Inferior parietal cortex (tissue), 1 donor: ENCODE measurements around the gene SSNA1.

Experiments used
- DNase-seq: peaks from one replicate; pipeline ENCODE4 v3.0.0-alpha.2; 2016; ENCODE audit errors: extremely low spot score

The SSNA1 gene

GRCh38 chr9:137188490-137189296 is at the start of gene SSNA1, which contains the start of gene ANAPC2:
TSS of gene SSNA1 (plus strand) at chr9:137188676. CDS start at chr9:137188727, 51 bp downstream.
TSS of gene ANAPC2 (minus strand) at chr9:137188560. CDS start at chr9:137188532, 28 bp downstream.
- peak; percentile 93 for DNase-seq

GRCh38 chr9:137138722-137139467 is 49.6 kb upstream of the SSNA1 start, which contains the start of gene GRIN1:
TSS of gene GRIN1 (plus strand) at chr9:137139154. CDS start at chr9:137139487, 333 bp downstream.
- peak; percentile 47 for DNase-seq

GRCh38 chr9:137139468-137140150 is 48.9 kb upstream of the SSNA1 start:
- DNase-seq = no peak

- DNase-seq = peak; percentile 47
Observed at GRCh38 chr9:137140151-137141012, 48.1 kb upstream of the SSNA1 start.

GRCh38 chr9:137141050-137141810 is 47.2 kb upstream of the SSNA1 start:
- no peak for DNase-seq

- DNase-seq = no peak
Observed at GRCh38 chr9:137141976-137142936, 46.2 kb upstream of the SSNA1 start.

- no peak for DNase-seq
Observed at GRCh38 chr9:137143459-137143858, 45.0 kb upstream of the SSNA1 start.

- DNase-seq = no peak
Observed at GRCh38 chr9:137145731-137146526, 42.5 kb upstream of the SSNA1 start.

- DNase-seq = no peak
Observed at GRCh38 chr9:137146527-137146918, 42.0 kb upstream of the SSNA1 start.

- DNase-seq = no peak
Observed at GRCh38 chr9:137147091-137147792, 41.2 kb upstream of the SSNA1 start.

GRCh38 chr9:137147793-137148160 is 40.7 kb upstream of the SSNA1 start:
- no peak for DNase-seq

- DNase-seq = no peak
Observed at GRCh38 chr9:137148242-137148641, 40.2 kb upstream of the SSNA1 start.

GRCh38 chr9:137148661-137149060 is 39.8 kb upstream of the SSNA1 start:
- no peak for DNase-seq

GRCh38 chr9:137149363-137149762 is 39.1 kb upstream of the SSNA1 start:
- no peak for DNase-seq

GRCh38 chr9:137149942-137150616 is 38.4 kb upstream of the SSNA1 start:
- DNase-seq = no peak

GRCh38 chr9:137150617-137151457 is 37.6 kb upstream of the SSNA1 start:
- DNase-seq = no peak
